HG03354 (cell line): Measurements from ENCODE around the gene PYCR2.
"Not testable (repeated sequence)": the region's sequence is repeated elsewhere in the genome, so short reads cannot be mapped to it uniquely, and the experiment has no call there.

Experiments used
- ATAC-seq: cut with Tn5 transposase; IDR thresholded peaks from one replicate; pipeline ENCODE4 v1.9.1; 2021; ENCODE audit warnings: mild to moderate bottlenecking; ENCODE audit not compliant: unreplicated experiment, poor library complexity, severe bottlenecking

PYCR2 gene

GRCh38 chr1:225897595-225898514, 26.2 kb downstream of the PYCR2 start:
- ATAC-seq, result no peak

GRCh38 chr1:225896937-225897549, 27.0 kb downstream of the PYCR2 start:
- peak; percentile 100 for ATAC-seq

GRCh38 chr1:225896494-225896893, 27.6 kb downstream of the PYCR2 start:
- no peak for ATAC-seq

GRCh38 chr1:225892307-225892706, 31.7 kb downstream of the PYCR2 start:
- no peak for ATAC-seq

GRCh38 chr1:225891229-225891972, 32.6 kb downstream of the PYCR2 start:
- no peak for ATAC-seq

GRCh38 chr1:225890346-225891228, 33.5 kb downstream of the PYCR2 start:
- ATAC-seq, result no peak

- no peak for ATAC-seq
Observed at GRCh38 chr1:225889743-225890142, 34.3 kb downstream of the PYCR2 start.

GRCh38 chr1:225888898-225889601, 35.0 kb downstream of the PYCR2 start, which contains the start of gene LEFTY1:
LEFTY1 (minus strand) TSS chr1:225889146; CDS start chr1:225889066, 80 bp downstream.
- ATAC-seq, result no peak

- ATAC-seq, result no peak
Observed at GRCh38 chr1:225888289-225888897, 35.7 kb downstream of the PYCR2 start.

GRCh38 chr1:225887554-225888288, 36.3 kb downstream of the PYCR2 start:
- ATAC-seq, result not testable (repeated sequence)

GRCh38 chr1:225887030-225887314, 37.1 kb downstream of the PYCR2 start:
- no peak for ATAC-seq

GRCh38 chr1:225886159-225887029, 37.7 kb downstream of the PYCR2 start:
- ATAC-seq, result no peak

GRCh38 chr1:225885336-225885735, 38.7 kb downstream of the PYCR2 start:
- no peak for ATAC-seq

GRCh38 chr1:225883616-225884265, 40.3 kb downstream of the PYCR2 start:
- ATAC-seq, result no peak

GRCh38 chr1:225882694-225883615, 41.1 kb downstream of the PYCR2 start:
- peak; percentile 31 for ATAC-seq
